Adrenal gland (tissue), 12 donors: ENCODE measurements around the gene PARP14. TPM values are rescaled to one million over a fixed set of nuclear protein-coding genes. Genes with fewer than 3 reads are reported as not detected.
"Not testable (repeated sequence)": the region's sequence is repeated elsewhere in the genome, so short reads cannot be mapped to it uniquely, and the experiment has no call there.

Source experiments
- DNase-seq, 7 donors: peaks; one replicate each; pipeline ENCODE4 v3.0.0-alpha.2; 2019 to 2020
- H3K27ac ChIP-seq, 5 donors: fragments of 200-600 bp; sonication (generic) in 4 of 5; 1 replicate in 3 of 5; 2 replicates in 2 of 5; pipeline versions ENCODE4 v1.5.1 to v1.8.0; 2016 to 2020; ENCODE audit warnings: mild to moderate bottlenecking in 1 of 5
- H3K27me3 ChIP-seq: fragments of 200-600 bp; 2 replicates; pipeline ENCODE4 v1.8.0; 2021
- H3K36me3 ChIP-seq, 2 donors: fragments of 200-600 bp; replicated peaks in 1 of 2; 1 replicate in 1 of 2; 2 replicates in 1 of 2; pipeline versions ENCODE4 v1.5.1 to v1.8.0; 2018 to 2022
- H3K4me1 ChIP-seq, 2 donors: fragments of 200-600 bp; replicated peaks in 1 of 2; 1 replicate in 1 of 2; 2 replicates in 1 of 2; pipeline versions ENCODE4 v1.5.1 to v1.8.0; 2018 to 2021
- H3K4me3 ChIP-seq, 4 donors: fragments of 200-600 bp; sonication (generic) in 3 of 4; one replicate each; pipeline ENCODE4 v1.5.1; 2016 to 2018
- H3K9me3 ChIP-seq, 3 donors: fragments of 200-600 bp; sonication (generic) in 1 of 3; replicated peaks in 1 of 3; 1 replicate in 2 of 3; 2 replicates in 1 of 3; pipeline versions ENCODE4 v1.5.1 to v1.8.0; 2016 to 2021
- CTCF ChIP-seq, 6 experiments: fragments of 450-650 bp in 4 of 6; fragments of 200-600 bp in 2 of 6; sonication (generic) in 1 of 6; IDR thresholded peaks; 1 replicate in 5 of 6; 2 replicates in 1 of 6; pipeline versions ENCODE4 v1.5.1 to v1.8.0; 2016 to 2021; ENCODE audit warnings: antibody characterized with exemption in 6 of 6, mild to moderate bottlenecking in 2 of 6, moderate library complexity in 1 of 6
- POLR2A ChIP-seq, 2 donors: fragments of 450-650 bp; IDR thresholded peaks; one replicate each; pipeline ENCODE4 v1.6.1; 2017; ENCODE audit warnings: antibody characterized with exemption in 2 of 2, mild to moderate bottlenecking in 2 of 2, moderate library complexity in 1 of 2
- WGBS, 4 donors: extraction: QIAGEN DNeasy Blood & Tissue Kit in 2 of 4; methylation state at CpG; one replicate each; pipeline versions ENCODE4 v1.1.5 to v1.1.7; 2013 to 2017; 5-methylcytosine and 5-hydroxymethylcytosine counted together
- intact Hi-C, 2 donors: fragments of 100-400 bp; cut with DNase I; formaldehyde crosslinking; loops; one replicate each; pipeline versions ENCODE4 v1.14.1 to v1.15.0; 2022 to 2023
- polyA plus RNA-seq, 3 donors: library from polyadenylated mRNA; stranded (reverse); fragments of 200-250 nt in 2 of 3; fragments of 350-450 nt in 1 of 3; fragmentation: Illumina TruSeq in 1 of 3; extraction: RNeasy Lipid Tissue Mini Kit (QIAGEN cat#74804) in 1 of 3; gene quantifications; one replicate each; pipeline ENCODE4 v1.2.3, GENCODE V29; 2013 to 2014
- total RNA-seq, 9 donors: library from RNA; depleted of rRNA in 4 of 9; stranded (reverse); fragments of >200 nt in 4 of 9; fragments of 120-200 nt in 1 of 9; fragmentation: NEBNext Ultra II Directional in 1 of 9; extraction: Animal tissue kit (Norgen Biotek cat#: 25700) in 1 of 9; gene quantifications; one replicate each; pipeline versions ENCODE4 v1.1.0 to v1.2.4, GENCODE V29; 2013 to 2023
- donor health status: healthy with polysubstance abuse.
- donor health status: Bipolar disorder and iron deficiency.
- donor health status: DM: yes; HTN: yes; CAD: no.
- donor health status: DM: no; HTN: no; CAD: no.
- donor health status: DM: no; HTN: no; CAD: no.
- donor health status: DM: yes; HTN: yes; CAD: no.

Gene PARP14
- total and polyA plus RNA-seq, 12 donors: 17.4 to 90.2 (median 45.0) TPM

GRCh38 chr3:122640437-122640999 lies 40.1 kb upstream of the PARP14 start:
- Histone ChIP-seq H3K27ac (no peak overlapping the region), H3K9me3 (no peaks in the 10 kb centered on the region), H3K4me3 (no peak overlapping the region), H3K36me3 (no peaks in the 10 kb centered on the region), H3K4me1 (no peaks in the 10 kb centered on the region), H3K27me3 (no peaks in the 10 kb centered on the region)
- no peak for TF ChIP-seq POLR2A (IDR thresholded peaks at IDR 0.05)
- no peak for TF ChIP-seq CTCF (IDR thresholded peaks at IDR 0.05)
- DNase-seq: no peak
- intact Hi-C loops: no loop called here

- 81 to 87% (median 84%) methylated on average over 2 of the region's 2 CpGs for WGBS, 4 donors
- Histone ChIP-seq H3K36me3 (no peaks in the 10 kb centered on the region), H3K27me3 (no peaks in the 10 kb centered on the region), H3K27ac (no peak overlapping the region), H3K9me3 (no peaks in the 10 kb centered on the region), H3K4me1 (no peaks in the 10 kb centered on the region), H3K4me3 (no peak overlapping the region)
- no peak for DNase-seq
- intact Hi-C loops: no loop called here
- TF ChIP-seq CTCF (IDR thresholded peaks at IDR 0.05): no peak
These were observed 37.7 kb upstream of the PARP14 start for GRCh38 chr3:122642935-122643334.

- 65 to 86% (median 79%) methylated on average over 5 of the region's 5 CpGs for WGBS, 4 donors
- intact Hi-C loops: no loop called here
- H3K4me3 ChIP-seq: no peak overlapping the region
These were observed 34.3 kb upstream of the PARP14 start for GRCh38 chr3:122646146-122646988.

GRCh38 chr3:122651233-122651907 lies 29.3 kb upstream of the PARP14 start:
- DNase-seq, H3K36me3 ChIP-seq, H3K4me1 ChIP-seq, intact Hi-C loops, H3K9me3 ChIP-seq, H3K27ac ChIP-seq, H3K27me3 ChIP-seq, H3K4me3 ChIP-seq: not testable (repeated sequence)
- WGBS, 4 donors: 67 to 84% (median 77%) methylated on average over 6 to 11 of the region's 11 CpGs

More at GRCh38 chr3:122646146-122646988, 34.3 kb upstream of the PARP14 start:
- no peaks in the 10 kb centered on the region for H3K9me3 ChIP-seq
- H3K4me1 ChIP-seq: no peaks in the 10 kb centered on the region
- no peak for DNase-seq
- H3K36me3 ChIP-seq: no peaks in the 10 kb centered on the region
- peak overlapping the region in 1 of 5 donors; percentile 21 for H3K27ac ChIP-seq
- TF ChIP-seq POLR2A (IDR thresholded peaks at IDR 0.05) (no peak), CTCF (IDR thresholded peaks at IDR 0.05) (no peak)
- no peaks in the 10 kb centered on the region for H3K27me3 ChIP-seq

GRCh38 chr3:122651962-122652361 lies 28.7 kb upstream of the PARP14 start:
- H3K4me1 ChIP-seq, H3K27ac ChIP-seq, H3K9me3 ChIP-seq, H3K27me3 ChIP-seq, H3K4me3 ChIP-seq, intact Hi-C loops, DNase-seq, H3K36me3 ChIP-seq: not testable (repeated sequence)
- WGBS, 4 donors: 37 to 63% (median 54%) methylated on average over 6 of the region's 6 CpGs

- H3K9me3 ChIP-seq, H3K27ac ChIP-seq, H3K4me3 ChIP-seq, H3K4me1 ChIP-seq, H3K36me3 ChIP-seq, DNase-seq, intact Hi-C loops, H3K27me3 ChIP-seq: not testable (repeated sequence)
- WGBS, 4 donors: 85 to 90% (median 89%) methylated on average over 4 of the region's 4 CpGs
These were observed 22.3 kb upstream of the PARP14 start for GRCh38 chr3:122658336-122658735.
